ENCODE measurements around the gene HACD2. TPM values are rescaled to one million over a fixed set of nuclear protein-coding genes. Genes with fewer than 3 reads are reported as not detected.

HACD2 gene
- total RNA-seq, 1 experiment from 2014 or later: 38.9 TPM

- Histone ChIP-seq H3K4me3 (no peak overlapping the region), H3K27ac (no peak overlapping the region), H3K9me3 (replicated peaks) (no peaks in the 10 kb centered on the region), H3K36me3 (no peaks in the 10 kb centered on the region), H3K4me1 (replicated peaks) (peaks cover 19% of the 10 kb centered on the region), H3K27me3 (replicated peaks) (no peaks in the 10 kb centered on the region)
- DNase-seq (ENCODE audit: low read depth in 1 of 2, low spot score in 2 of 2): no peak
These were observed 40.9 kb downstream of the HACD2 start for GRCh38 chr3:123543950-123544349.

- H3K36me3 ChIP-seq: no peaks in the 10 kb centered on the region
- no peaks in the 10 kb centered on the region for H3K27me3 ChIP-seq (replicated peaks)
- no peak overlapping the region for H3K4me3 ChIP-seq
- DNase-seq (ENCODE audit: low read depth in 1 of 2, low spot score in 2 of 2): no peak
- peaks cover 12% of the 10 kb centered on the region for H3K4me1 ChIP-seq (replicated peaks)
- no peaks in the 10 kb centered on the region for H3K9me3 ChIP-seq (replicated peaks)
- H3K27ac ChIP-seq: no peak overlapping the region; the same call in 1 of the 2 replicates
These were observed 44.6 kb downstream of the HACD2 start for GRCh38 chr3:123540285-123540684.

GRCh38 chr3:123536153-123536895, 48.5 kb downstream of the HACD2 start:
- Histone ChIP-seq H3K36me3 (no peaks in the 10 kb centered on the region), H3K27ac (no peak overlapping the region), H3K9me3 (replicated peaks) (no peaks in the 10 kb centered on the region), H3K4me1 (replicated peaks) (peaks cover 29% of the 10 kb centered on the region), H3K27me3 (replicated peaks) (no peaks in the 10 kb centered on the region), H3K4me3 (no peak overlapping the region)
- no peak for DNase-seq (ENCODE audit: low read depth in 1 of 2, low spot score in 2 of 2)

- Histone ChIP-seq H3K27me3 (replicated peaks) (no peaks in the 10 kb centered on the region), H3K36me3 (no peaks in the 10 kb centered on the region), H3K9me3 (replicated peaks) (no peaks in the 10 kb centered on the region), H3K4me1 (replicated peaks) (peaks cover 29% of the 10 kb centered on the region), H3K4me3 (no peak overlapping the region), H3K27ac (no peak overlapping the region)
- DNase-seq (ENCODE audit: low read depth in 1 of 2, low spot score in 2 of 2): peak in 1 of 2 experiments; percentile 20
These were observed 49.3 kb downstream of the HACD2 start for GRCh38 chr3:123535580-123535979.

- Histone ChIP-seq H3K9me3 (replicated peaks) (no peaks in the 10 kb centered on the region), H3K4me1 (replicated peaks) (peaks cover 23% of the 10 kb centered on the region), H3K36me3 (no peaks in the 10 kb centered on the region), H3K4me3 (no peak overlapping the region), H3K27ac (no peak overlapping the region), H3K27me3 (replicated peaks) (no peaks in the 10 kb centered on the region)
- no peak for DNase-seq (ENCODE audit: low read depth in 1 of 2, low spot score in 2 of 2)
These were observed 50.6 kb downstream of the HACD2 start for GRCh38 chr3:123534264-123534663.

- peaks cover 23% of the 10 kb centered on the region for H3K4me1 ChIP-seq (replicated peaks)
- peak in 1 of 2 experiments; percentile 25 for DNase-seq (ENCODE audit: low read depth in 1 of 2, low spot score in 2 of 2)
- H3K9me3 ChIP-seq (replicated peaks): no peaks in the 10 kb centered on the region
- H3K4me3 ChIP-seq: no peak overlapping the region
- H3K36me3 ChIP-seq: no peaks in the 10 kb centered on the region
- no peaks in the 10 kb centered on the region for H3K27me3 ChIP-seq (replicated peaks)
- H3K27ac ChIP-seq: no peak overlapping the region
These were observed 51.2 kb downstream of the HACD2 start for GRCh38 chr3:123533554-123534159.

GRCh38 chr3:123528130-123528529, 56.7 kb downstream of the HACD2 start:
- Histone ChIP-seq H3K4me1 (replicated peaks) (peaks cover 3% of the 10 kb centered on the region), H3K4me3 (no peak overlapping the region), H3K9me3 (replicated peaks) (no peaks in the 10 kb centered on the region), H3K36me3 (peaks cover 7% of the 10 kb centered on the region), H3K27ac (no peak overlapping the region), H3K27me3 (replicated peaks) (no peaks in the 10 kb centered on the region)
- no peak for DNase-seq (ENCODE audit: low read depth in 1 of 2, low spot score in 2 of 2)

- Histone ChIP-seq H3K36me3 (peaks cover 7% of the 10 kb centered on the region), H3K4me3 (no peak overlapping the region), H3K9me3 (replicated peaks) (no peaks in the 10 kb centered on the region), H3K27ac (no peak overlapping the region), H3K4me1 (replicated peaks) (no peaks in the 10 kb centered on the region), H3K27me3 (replicated peaks) (no peaks in the 10 kb centered on the region)
- no peak for DNase-seq (ENCODE audit: low read depth in 1 of 2, low spot score in 2 of 2)
These were observed 57.8 kb downstream of the HACD2 start for GRCh38 chr3:123527046-123527445.

- no peak overlapping the region for H3K4me3 ChIP-seq
- no peaks in the 10 kb centered on the region for H3K4me1 ChIP-seq (replicated peaks)
- H3K9me3 ChIP-seq (replicated peaks): no peaks in the 10 kb centered on the region
- H3K36me3 ChIP-seq: peaks cover 7% of the 10 kb centered on the region
- no peak for DNase-seq (ENCODE audit: low read depth in 1 of 2, low spot score in 2 of 2)
- H3K27me3 ChIP-seq (replicated peaks): no peaks in the 10 kb centered on the region
- no peak overlapping the region for H3K27ac ChIP-seq
These were observed 58.4 kb downstream of the HACD2 start for GRCh38 chr3:123526474-123526873.

GRCh38 chr3:123525433-123525832, 59.4 kb downstream of the HACD2 start:
- H3K27me3 ChIP-seq (replicated peaks): no peaks in the 10 kb centered on the region
- no peak overlapping the region for H3K4me3 ChIP-seq
- H3K27ac ChIP-seq: no peak overlapping the region
- DNase-seq (ENCODE audit: low read depth in 1 of 2, low spot score in 2 of 2): no peak
- no peaks in the 10 kb centered on the region for H3K4me1 ChIP-seq (replicated peaks)
- peaks cover 7% of the 10 kb centered on the region for H3K36me3 ChIP-seq
- H3K9me3 ChIP-seq (replicated peaks): no peaks in the 10 kb centered on the region

GRCh38 chr3:123524981-123525380, 59.9 kb downstream of the HACD2 start:
- DNase-seq (ENCODE audit: low read depth in 1 of 2, low spot score in 2 of 2): no peak
- Histone ChIP-seq H3K27me3 (replicated peaks) (no peaks in the 10 kb centered on the region), H3K4me3 (no peak overlapping the region), H3K27ac (no peak overlapping the region), H3K36me3 (peaks cover 7% of the 10 kb centered on the region), H3K9me3 (replicated peaks) (no peaks in the 10 kb centered on the region), H3K4me1 (replicated peaks) (no peaks in the 10 kb centered on the region)

- no peak overlapping the region for H3K27ac ChIP-seq
- no peak overlapping the region for H3K4me3 ChIP-seq
- no peak for DNase-seq (ENCODE audit: low read depth in 1 of 2, low spot score in 2 of 2)
- H3K4me1 ChIP-seq (replicated peaks): no peaks in the 10 kb centered on the region
- H3K9me3 ChIP-seq (replicated peaks): no peaks in the 10 kb centered on the region
- H3K27me3 ChIP-seq (replicated peaks): no peaks in the 10 kb centered on the region
- peaks cover 5% of the 10 kb centered on the region for H3K36me3 ChIP-seq
These were observed 61.8 kb downstream of the HACD2 start for GRCh38 chr3:123523023-123523412.

- Histone ChIP-seq H3K27me3 (replicated peaks) (no peaks in the 10 kb centered on the region), H3K36me3 (peaks cover under 1% of the 10 kb centered on the region; the same call in 1 of the 2 replicates), H3K27ac (no peak overlapping the region), H3K4me3 (no peak overlapping the region), H3K4me1 (replicated peaks) (no peaks in the 10 kb centered on the region), H3K9me3 (replicated peaks) (no peaks in the 10 kb centered on the region)
- DNase-seq (ENCODE audit: low read depth in 1 of 2, low spot score in 2 of 2): no peak
These were observed 62.4 kb downstream of the HACD2 start for GRCh38 chr3:123522320-123523022.

All from SJSA1 (cell line).